Measurements from ENCODE around the gene LRTM2.

Gene LRTM2

DNA sequence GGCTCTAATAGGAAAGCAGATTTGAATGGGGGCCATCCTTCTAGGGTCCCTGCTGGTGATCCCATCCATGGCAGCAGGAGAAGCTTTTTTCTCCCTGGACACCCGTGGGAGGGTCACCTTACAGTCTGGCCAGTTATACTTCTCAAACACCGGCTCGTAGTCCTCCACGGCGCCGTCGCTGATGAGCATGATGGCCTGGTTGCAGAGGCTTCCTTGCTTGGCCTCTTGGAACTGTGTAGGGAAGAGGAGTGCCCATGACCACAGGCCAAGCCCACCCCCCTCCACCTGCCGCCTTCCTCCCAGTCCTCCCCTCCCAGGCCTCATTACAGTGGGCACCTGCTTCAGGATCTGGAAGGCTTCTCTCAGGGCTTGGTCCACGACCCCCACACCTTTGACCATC lies 64.3 kb downstream of the LRTM2 start:
- DNase-seq (ENCODE audit: low spot score) = no peak

DNA sequence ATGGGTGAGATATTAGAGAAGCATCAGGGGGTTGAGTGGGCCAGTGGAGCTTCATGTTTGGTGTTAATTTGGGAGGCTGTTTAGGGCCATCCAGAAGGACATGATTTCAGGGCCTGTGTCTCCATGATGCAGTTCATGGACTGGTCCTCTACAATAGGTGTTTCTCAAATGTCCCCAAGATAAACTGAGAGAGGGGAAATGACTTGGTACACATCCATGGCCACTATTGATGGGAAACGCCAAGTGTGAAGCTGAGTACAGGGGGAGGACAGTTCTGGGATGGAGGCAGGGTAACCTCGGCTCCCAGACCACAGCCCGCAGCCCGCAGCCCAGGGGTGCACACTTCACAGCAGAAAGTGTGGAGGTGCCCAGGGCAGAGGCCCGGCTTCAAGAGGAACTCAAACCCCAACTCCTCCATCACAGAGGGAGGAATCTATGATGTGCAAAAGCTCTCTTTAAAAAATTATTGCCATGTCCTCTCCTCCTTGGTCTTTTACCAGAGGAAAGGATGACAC lies 64.8 kb downstream of the LRTM2 start:
- no peak for DNase-seq (ENCODE audit: low spot score)

DNA sequence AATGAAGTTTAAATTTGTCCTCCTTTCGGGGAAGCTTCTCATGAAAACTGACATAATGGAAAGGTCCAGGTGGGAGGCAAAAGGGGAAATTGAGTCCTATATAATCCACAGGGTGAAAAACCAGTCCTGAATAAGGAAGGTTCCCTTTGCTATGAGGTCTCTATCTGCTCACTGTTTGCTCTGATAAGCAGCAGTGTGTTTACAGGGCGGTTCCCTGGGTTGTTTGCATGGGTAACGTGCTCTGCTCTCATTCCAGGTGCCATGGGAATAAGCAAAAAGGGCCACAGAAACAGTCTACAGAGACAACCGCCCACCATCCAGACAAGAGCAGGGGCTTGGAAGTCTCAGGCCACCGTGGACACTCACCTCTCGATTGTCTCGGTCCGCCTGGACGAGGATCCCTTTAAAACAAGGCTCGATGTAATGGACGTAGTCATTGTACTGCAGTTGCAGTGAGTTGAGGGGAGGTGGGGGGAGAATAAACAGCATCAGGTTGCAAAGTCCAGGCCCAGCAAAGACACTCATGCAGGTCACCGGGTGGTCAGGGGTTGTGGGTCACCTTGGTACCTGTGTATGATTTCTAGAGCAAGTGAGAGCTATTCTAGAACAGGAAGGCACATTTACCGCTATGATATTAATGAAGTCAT lies 65.4 kb downstream of the LRTM2 start:
- no peak for DNase-seq (ENCODE audit: low spot score)

Measured in germinal center (tissue), 1 donor.